Tibial nerve (tissue), 4 donors: ENCODE results near the gene LRRC28.

ENCODE experiments used
- EP300 ChIP-seq, 2 donors: sonication (generic); formaldehyde crosslinking; IDR thresholded peaks; one replicate each; pipeline ENCODE4 v1.6.1; 2017; ENCODE audit warnings: antibody characterized with exemption in 2 of 2, mild to moderate bottlenecking in 1 of 2
- POLR2A ChIP-seq, 2 donors: fragments of 450-650 bp; IDR thresholded peaks; one replicate each; pipeline ENCODE4 v1.6.1; 2017; ENCODE audit warnings: antibody characterized with exemption in 2 of 2, mild to moderate bottlenecking in 2 of 2, moderate library complexity in 2 of 2
- TF ChIP-seq, protein P1 (sequence below), 5 experiments: fragments of 200-600 bp in 3 of 5; fragments of 450-650 bp in 2 of 5; sonication (generic) in 3 of 5; IDR thresholded peaks; one replicate each; pipeline ENCODE4 v1.5.1; 2016 to 2019; ENCODE audit warnings: antibody characterized with exemption in 5 of 5, mild to moderate bottlenecking in 3 of 5, moderate library complexity in 2 of 5

- TF ChIP-seq, protein P1, sequence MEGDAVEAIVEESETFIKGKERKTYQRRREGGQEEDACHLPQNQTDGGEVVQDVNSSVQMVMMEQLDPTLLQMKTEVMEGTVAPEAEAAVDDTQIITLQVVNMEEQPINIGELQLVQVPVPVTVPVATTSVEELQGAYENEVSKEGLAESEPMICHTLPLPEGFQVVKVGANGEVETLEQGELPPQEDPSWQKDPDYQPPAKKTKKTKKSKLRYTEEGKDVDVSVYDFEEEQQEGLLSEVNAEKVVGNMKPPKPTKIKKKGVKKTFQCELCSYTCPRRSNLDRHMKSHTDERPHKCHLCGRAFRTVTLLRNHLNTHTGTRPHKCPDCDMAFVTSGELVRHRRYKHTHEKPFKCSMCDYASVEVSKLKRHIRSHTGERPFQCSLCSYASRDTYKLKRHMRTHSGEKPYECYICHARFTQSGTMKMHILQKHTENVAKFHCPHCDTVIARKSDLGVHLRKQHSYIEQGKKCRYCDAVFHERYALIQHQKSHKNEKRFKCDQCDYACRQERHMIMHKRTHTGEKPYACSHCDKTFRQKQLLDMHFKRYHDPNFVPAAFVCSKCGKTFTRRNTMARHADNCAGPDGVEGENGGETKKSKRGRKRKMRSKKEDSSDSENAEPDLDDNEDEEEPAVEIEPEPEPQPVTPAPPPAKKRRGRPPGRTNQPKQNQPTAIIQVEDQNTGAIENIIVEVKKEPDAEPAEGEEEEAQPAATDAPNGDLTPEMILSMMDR (IDR thresholded peaks at IDR 0.05) = no peak
- TF ChIP-seq EP300 (IDR thresholded peaks at IDR 0.05) = no peak
- no peak for TF ChIP-seq POLR2A (IDR thresholded peaks at IDR 0.05)
Measured at GRCh38 chr15:99211926-99212325, 39.4 kb upstream of the LRRC28 start.
